ENCODE measurements around the gene OTUB2. TPM values are rescaled to one million over a fixed set of nuclear protein-coding genes. Genes with fewer than 3 reads are reported as not detected.

Gene OTUB2
- total and polyA plus RNA-seq, 2 of the 8 experiments (the other 6 are each of a cell fraction or from before 2014, with no cell fraction given) = 2.2 to 4.2 TPM

- H3K56ac ChIP-seq (replicated peaks; ENCODE audit: insufficient read length, low read depth, low read length) = no peak overlapping the region
- H3K79me2 ChIP-seq (ENCODE audit: control insufficient read depth in 1 of 2, insufficient read depth in 2 of 2, low read length in 2 of 2) = no peaks in the 10 kb centered on the region
- H2AK5ac ChIP-seq (ENCODE audit: low read depth, low read length) = no peak overlapping the region
- 93% methylated on average over 6 of the region's 6 CpGs; no CpG with 5 or more reads in 1 of the 2 experiments for WGBS, 2 experiments (ENCODE audit: extremely low coverage in 1 of 2, insufficient coverage in 1 of 2, insufficient read length in 1 of 2, insufficient replicate concordance in 2 of 2, low coverage in 1 of 2, low lambda C conversion rate in 2 of 2, missing lambda C conversion rate in 1 of 2)
- H3K18ac ChIP-seq (ENCODE audit: extremely low read depth, low read length) = no peak overlapping the region
- ChIA-PET POLR2A (ENCODE audit: partially characterized antibody) (interaction anchor here (1.1 kb wide), 1 partner anchor 11 kb away, joined by 5 read pairs; no protein-coding TSS in a partner anchor), CTCF (ENCODE audit: partially characterized antibody) (interaction anchor here (1.2 to 2.8 kb wide), 7 partner anchors 11 to 126 kb away, joined by 3 to 16 read pairs (median 4); partner anchors contain the start of gene OTUB2)
- H3K4me2 ChIP-seq (ENCODE audit: insufficient read depth in 1 of 2, low read depth in 2 of 2, low read length in 2 of 2) = no peak overlapping the region
- H3K14ac ChIP-seq (ENCODE audit: insufficient read length) = no peak overlapping the region
- no peak overlapping the region for H2BK15ac ChIP-seq (ENCODE audit: low read length)
- H2BK20ac ChIP-seq (ENCODE audit: low read length) = no peak overlapping the region
- no peak for DNase-seq (ENCODE audit: low read depth in 1 of 2, low spot score in 2 of 2)
- no peaks in the 10 kb centered on the region for H4K20me1 ChIP-seq (replicated peaks in 1 of 2; ENCODE audit: control insufficient read depth in 1 of 2, insufficient read depth in 2 of 2, low read length in 2 of 2)
- no peak overlapping the region for H2BK5ac ChIP-seq (ENCODE audit: low read depth, low read length)
- no peak overlapping the region for H4K8ac ChIP-seq (ENCODE audit: extremely low read depth, insufficient read depth, low read length)
- no peak overlapping the region for H3K27ac ChIP-seq (ENCODE audit: low read depth, low read length)
- no peaks in the 10 kb centered on the region for H3K36me3 ChIP-seq (ENCODE audit: control insufficient read depth in 2 of 4, insufficient read depth in 4 of 4, low read length in 3 of 4)
- peaks cover 0 to 2% (median 0%) of the 10 kb centered on the region in 4 experiments; a peak in 1 of 7 replicates for H3K27me3 ChIP-seq (replicated peaks in 1 of 4; ENCODE audit: control insufficient read depth in 3 of 4, extremely low read depth in 1 of 4, insufficient read depth in 3 of 4, low read length in 3 of 4)
- no peak overlapping the region for H2AFZ ChIP-seq (ENCODE audit: low read length)
- no peaks in the 10 kb centered on the region for H3K79me1 ChIP-seq (ENCODE audit: low read depth, low read length)
- no peak overlapping the region for H2BK12ac ChIP-seq (ENCODE audit: low read depth, low read length)
- H3K9me3 ChIP-seq (ENCODE audit: insufficient read depth in 2 of 2, low read depth in 1 of 2, low read length in 1 of 2) = no peaks in the 10 kb centered on the region
- no peak overlapping the region for H3K9ac ChIP-seq (replicated peaks in 1 of 4; ENCODE audit: extremely low read depth in 1 of 4, low read depth in 3 of 4, low read length in 3 of 4)
- TF ChIP-seq TBP (IDR thresholded peaks at IDR 0.05; ENCODE audit: low read depth, low read length) (no peak), CEBPB (IDR thresholded peaks at IDR 0.05; ENCODE audit: low read depth, low read length) (no peak), E2F6 (IDR thresholded peaks at IDR 0.05) (no peak), SIN3A (conservative IDR thresholded peaks at IDR 0.05 in 1 of 2, IDR thresholded peaks at IDR 0.05 in 1 of 2; ENCODE audit: low read depth in 1 of 2, low read length in 2 of 2) (no peak), KDM4A (IDR thresholded peaks at IDR 0.05; ENCODE audit: low read depth, low read length, severe bottlenecking) (no peak)
- no peak overlapping the region for H2BK120ac ChIP-seq (replicated peaks; ENCODE audit: low read depth, low read length)
- no peaks in the 10 kb centered on the region; a peak in 1 of 7 replicates for H3K4me1 ChIP-seq (replicated peaks in 1 of 4; ENCODE audit: control insufficient read depth in 3 of 4, insufficient read depth in 4 of 4, low read length in 3 of 4)
- no peak overlapping the region for H3K4me3 ChIP-seq (ENCODE audit: extremely low read depth in 1 of 4, insufficient read depth in 2 of 4, low read depth in 3 of 4, low read length in 4 of 4)
- H3K4ac ChIP-seq (replicated peaks; ENCODE audit: insufficient read length, low read depth, low read length) = no peak overlapping the region
- FAIRE-seq = no peak
- no peak overlapping the region for H4K5ac ChIP-seq (ENCODE audit: insufficient read length, low read depth, low read length)
- no peak overlapping the region for H3K23ac ChIP-seq (ENCODE audit: insufficient read length)
- H4K91ac ChIP-seq (replicated peaks; ENCODE audit: insufficient read length, low read length) = no peak overlapping the region
- no peaks in the 10 kb centered on the region for H3K23me2 ChIP-seq (ENCODE audit: low read depth, low read length)
Measured at GRCh38 chr14:94010625-94011024, 15.5 kb upstream of the OTUB2 start.

Measured in H1 (cell line).